B cell (primary cell): ENCODE measurements around the gene MESP2.

Experiments
- CTCF ChIP-seq: fragments of 200-600 bp; IDR thresholded peaks from one replicate; pipeline ENCODE4 v1.8.0; 2022; ENCODE audit warnings: antibody characterized with exemption, mild to moderate bottlenecking
- EZH2 ChIP-seq: IDR thresholded peaks from 2 replicates; pipeline ENCODE4 v1.6.1; 2012; ENCODE audit warnings: borderline replicate concordance, low read depth, mild to moderate bottlenecking, moderate library complexity, low read length; ENCODE audit not compliant: insufficient read depth, poor library complexity, severe bottlenecking

GRCh38 chr15:89749951-89750559 lies 26.1 kb upstream of the MESP2 start:
- no peak for TF ChIP-seq CTCF
- TF ChIP-seq EZH2: no peak
